HG02943 (cell line): ENCODE results near the gene TPI1.
"Not testable (repeated sequence)": the region's sequence is repeated elsewhere in the genome, so short reads cannot be mapped to it uniquely, and the experiment has no call there.

ENCODE experiments used
- ATAC-seq: cut with Tn5 transposase; IDR thresholded peaks from one replicate; pipeline ENCODE4 v1.9.1; 2021; ENCODE audit warnings: mild to moderate bottlenecking, low read depth, moderate library complexity; ENCODE audit not compliant: unreplicated experiment

The TPI1 gene

DNA sequence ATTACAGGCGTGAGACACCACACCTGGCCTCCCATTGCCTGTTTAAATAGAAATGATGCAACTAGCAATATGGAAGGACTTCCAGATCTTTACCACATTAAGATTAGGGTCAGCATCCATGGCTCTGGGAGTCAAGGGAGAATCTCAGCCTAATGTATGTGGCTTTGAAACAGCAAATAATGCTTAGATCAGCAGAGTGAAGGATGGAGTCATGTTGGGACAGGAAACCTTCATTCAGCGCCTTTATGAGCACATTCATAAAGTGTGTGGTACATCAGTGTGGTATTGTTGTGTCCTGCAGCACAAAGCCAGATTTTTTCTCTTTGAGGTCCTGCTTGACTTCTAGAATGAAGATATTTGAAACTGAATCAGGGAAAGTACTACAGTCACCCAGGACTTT is 21.0 kb downstream of the TPI1 start:
- no peak for ATAC-seq

DNA sequence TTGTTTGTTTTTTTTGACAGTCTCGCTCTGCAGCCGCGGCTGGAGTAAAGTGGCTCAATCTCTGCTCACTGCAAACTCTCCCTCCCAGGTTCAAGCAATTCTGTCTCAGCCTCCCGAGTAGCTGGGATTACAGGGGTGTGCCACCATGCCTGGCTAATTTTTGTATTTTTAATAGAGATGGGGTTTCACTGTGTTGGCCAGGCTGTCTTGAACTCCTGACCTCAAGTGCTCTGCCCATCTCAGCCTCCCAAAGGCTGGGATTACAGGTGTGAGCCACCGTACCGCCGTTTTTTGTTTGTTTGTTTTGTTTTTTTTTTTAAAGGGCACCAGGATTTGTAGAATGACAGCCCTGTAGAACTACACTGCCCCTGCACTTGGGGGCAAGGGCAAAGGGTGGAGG is 21.5 kb downstream of the TPI1 start:
- ATAC-seq, result not testable (repeated sequence)

DNA sequence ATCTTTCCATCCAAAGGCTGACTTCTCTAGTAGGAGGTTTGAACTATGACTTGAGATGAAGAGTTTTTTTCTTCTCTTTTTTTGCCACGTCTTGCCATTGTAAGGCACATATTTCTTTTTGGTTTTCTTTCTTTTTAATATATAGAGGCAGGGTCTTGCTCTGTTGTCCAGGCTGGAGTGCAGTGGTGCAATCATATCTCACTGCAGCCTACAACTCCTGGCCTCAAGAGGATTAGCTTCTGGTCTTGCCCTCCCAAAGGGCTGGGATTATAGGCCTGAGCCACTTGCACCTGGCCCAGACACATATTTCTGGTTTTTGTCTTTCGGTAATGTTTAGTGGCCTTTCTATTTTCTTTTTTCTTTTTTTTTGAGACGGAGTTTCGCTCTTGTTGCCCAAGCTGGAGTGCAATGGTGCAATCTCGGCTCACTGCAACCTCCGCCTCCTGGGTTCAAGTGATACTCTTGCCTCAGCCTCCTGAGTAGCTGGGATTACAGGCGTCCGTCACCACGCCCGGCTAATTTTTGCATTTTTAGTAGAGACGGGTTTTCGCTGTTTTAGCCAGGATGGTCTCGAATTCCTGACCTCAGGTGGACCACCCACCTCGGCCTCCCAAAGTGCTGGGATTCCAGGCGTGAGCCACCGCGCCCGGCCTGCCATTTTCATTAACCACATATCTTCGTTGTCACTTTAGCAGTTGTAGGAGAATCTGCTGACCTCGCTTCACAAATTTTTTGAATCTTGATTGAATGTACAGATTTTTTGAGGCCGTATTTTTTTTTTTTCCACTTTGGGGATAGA is 22.6 kb downstream of the TPI1 start:
- ATAC-seq, result not testable (repeated sequence)

DNA sequence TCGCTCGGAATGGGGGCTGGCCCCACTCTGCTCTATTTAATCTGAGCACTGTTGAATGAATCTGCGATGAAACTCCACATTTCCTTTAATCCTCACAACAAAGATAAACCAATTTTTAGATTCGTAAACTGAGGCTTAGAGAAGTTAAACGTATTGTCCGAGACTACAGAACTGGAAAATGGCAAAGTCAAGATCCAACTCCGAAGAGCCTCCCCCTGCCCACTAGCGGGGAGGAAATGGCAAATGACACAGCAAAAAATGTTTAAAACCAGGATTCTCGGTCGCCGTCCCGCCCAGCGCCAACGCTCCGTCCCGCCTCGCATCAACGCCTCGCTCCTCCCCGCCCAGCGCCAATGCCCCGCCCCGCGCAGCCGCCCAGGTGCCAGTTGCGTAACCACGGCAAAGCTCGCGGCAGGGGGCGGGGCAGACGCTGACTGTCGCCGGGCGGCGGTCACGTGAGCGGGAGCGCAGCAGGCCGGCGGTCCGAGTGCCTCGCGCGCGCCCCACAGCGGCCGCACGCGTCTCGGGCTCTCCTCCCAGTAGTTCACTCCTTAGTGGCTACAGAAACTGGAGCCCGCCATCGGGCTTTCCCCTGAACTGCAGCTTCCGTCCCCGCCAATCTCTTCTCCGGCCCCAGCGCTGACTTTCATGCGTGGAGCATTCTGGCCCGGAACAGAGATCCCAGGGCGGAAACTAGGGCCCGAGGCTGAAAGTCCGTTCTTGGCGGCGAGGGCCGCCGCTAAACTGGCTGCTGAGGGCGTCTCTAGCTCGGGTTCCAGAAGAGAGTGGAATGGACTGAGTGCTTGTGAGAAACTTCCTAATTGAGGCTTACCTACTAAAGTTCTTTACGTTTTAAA is 23.7 kb downstream of the TPI1 start:
- peak; percentile 92 for ATAC-seq

DNA sequence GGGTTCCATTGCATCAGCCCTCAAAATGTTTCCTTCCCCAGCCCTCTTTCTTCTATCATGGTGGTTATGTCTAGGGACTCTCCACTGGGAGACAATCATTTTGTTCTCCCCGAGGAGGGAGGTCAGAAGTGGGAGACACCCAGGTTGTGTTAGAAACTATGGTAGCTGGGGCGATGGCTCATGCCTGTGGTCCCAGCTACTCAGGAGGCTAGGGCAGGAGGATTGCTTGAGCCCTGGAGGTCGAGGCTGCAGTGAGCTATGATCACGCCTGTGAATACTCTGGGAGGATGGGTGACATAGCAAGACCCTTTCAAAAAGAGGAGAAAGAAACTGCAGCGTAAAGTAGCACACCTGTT is 24.3 kb downstream of the TPI1 start:
- ATAC-seq, result no peak

DNA sequence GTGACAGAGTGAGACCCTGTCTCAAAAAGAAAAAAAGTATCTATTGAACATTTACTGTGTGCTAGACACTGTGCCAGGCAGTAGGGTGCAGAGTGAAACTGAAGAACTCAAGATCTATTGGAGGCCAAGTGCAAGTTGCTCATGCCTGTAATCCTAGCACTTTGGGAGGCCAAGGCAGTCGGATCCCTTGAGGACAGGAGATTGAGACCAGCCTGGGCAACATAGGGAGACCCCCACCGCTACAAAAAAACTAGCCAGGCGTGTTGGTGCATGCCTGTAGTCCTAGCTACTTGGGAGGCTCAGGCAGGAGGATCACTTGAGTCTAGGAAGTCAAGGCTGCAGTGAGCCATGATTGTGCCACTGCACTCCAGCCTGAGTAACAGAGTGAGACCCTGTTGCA is 25.4 kb downstream of the TPI1 start:
- ATAC-seq, result not testable (repeated sequence)

DNA sequence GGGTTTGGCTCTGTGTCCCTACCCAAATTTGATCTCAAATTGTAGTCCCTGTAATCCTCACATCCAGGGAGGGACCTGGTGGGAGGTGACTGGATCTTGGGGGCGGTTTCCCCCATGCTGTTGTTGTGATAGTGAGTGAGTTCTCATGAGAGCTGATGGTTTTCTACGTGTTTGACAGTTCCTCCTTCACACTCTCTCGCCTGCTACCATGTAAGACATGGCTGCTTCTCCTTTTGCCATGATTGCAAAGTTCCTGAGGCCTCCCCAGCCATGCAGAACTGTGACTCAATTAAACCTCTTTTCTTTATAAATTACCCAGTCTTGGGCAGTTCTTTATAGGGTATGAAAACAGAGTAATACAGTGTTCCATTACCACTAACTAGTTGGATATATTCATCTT is 27.0 kb downstream of the TPI1 start:
- no peak for ATAC-seq

DNA sequence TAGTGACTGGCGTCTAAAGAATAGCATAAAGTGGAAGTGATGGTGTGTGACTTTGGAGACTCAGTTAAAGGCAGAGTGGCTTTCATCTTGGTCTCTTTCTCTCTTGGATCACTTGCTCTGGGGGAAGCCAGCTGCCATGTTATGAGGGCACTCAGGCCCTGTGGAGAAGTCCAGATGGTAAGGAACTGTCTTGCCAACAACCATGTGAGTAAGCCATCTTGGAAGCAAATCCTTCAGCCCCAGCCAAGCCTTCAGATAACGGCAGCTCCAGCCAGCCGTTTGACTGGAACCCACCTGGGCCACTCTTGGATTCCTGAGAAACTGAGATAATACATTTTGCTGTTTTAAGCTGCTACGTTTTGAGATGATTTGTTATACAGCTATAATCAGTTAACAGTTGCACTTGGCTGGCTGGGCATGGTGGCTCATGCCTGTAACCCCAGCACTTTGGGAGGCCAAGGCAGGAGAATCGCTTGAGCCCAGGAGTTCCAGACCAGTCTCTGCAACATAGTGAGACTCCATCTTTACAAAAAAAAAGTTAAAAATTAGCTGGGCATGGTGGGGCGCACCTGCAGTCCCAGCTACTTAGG is 29.6 kb downstream of the TPI1 start:
- ATAC-seq, result no peak

DNA sequence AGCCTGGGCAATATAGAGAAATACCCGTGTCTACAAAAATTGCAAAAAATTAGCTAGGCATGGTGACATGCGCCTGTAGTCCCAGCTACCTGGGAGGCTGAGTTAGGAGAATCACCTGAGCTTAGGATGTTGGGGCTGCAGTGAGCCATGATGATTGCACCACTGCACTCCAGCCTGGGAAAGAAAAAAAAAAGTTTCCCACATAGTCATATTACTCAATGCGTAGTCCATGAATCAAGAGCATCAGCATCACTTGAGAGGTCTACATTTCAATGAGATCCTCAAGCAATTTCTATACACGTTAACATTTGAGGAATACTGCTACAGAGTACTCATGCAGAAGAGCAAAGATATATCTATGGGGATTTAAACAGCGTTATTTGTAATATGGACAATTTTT is 32.1 kb downstream of the TPI1 start:
- ATAC-seq, result no peak

DNA sequence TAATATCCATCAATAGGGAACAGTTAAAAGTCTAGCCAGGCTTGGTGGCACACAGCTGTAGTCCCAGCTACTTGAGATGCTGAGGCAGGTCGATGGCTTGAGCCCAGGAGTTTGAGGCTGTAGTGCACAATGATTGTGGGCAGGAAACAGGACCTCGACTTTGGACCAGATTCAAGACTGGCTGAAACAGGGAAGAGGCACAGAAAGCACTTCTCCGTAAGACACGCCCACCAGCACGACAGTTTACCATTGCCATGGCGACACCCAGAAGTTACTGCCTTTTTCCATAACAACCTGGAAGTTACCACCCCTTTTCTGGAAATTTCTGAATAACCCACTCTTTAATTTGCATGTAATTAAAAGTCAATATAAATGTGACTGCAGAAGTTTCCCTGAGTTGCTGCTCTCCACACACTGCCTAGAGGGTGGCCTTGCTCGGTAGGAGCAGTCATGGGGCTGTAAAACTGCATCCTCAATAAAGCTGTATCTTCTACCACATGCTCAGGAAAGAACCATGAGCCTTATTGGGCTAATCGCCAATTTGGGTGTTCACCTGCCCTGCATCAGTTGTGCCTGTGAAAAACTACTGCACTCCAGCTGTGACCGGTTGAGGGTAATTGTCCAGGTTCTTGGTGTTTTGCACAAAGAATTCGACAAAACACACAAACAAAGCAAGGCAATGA is 32.6 kb downstream of the TPI1 start:
- ATAC-seq, result no peak

DNA sequence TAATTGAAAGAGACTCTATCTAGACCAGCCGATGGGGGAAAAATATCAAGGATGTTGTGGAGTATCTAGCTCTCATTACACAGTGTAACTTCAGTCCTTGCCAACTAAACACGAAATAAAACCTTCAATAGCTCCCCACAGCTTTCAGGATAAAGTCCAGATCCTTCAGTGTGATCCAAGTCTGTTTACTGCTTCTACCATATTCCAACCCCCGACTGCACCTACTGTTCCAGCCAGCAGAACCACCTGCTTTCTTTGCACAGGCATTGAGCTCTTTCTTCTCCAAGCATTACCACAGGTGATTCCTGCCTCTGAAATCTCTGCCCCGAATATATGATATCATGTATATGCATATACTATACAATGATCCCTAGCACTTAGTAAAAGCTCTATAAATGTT is 35.1 kb downstream of the TPI1 start:
- no peak for ATAC-seq

DNA sequence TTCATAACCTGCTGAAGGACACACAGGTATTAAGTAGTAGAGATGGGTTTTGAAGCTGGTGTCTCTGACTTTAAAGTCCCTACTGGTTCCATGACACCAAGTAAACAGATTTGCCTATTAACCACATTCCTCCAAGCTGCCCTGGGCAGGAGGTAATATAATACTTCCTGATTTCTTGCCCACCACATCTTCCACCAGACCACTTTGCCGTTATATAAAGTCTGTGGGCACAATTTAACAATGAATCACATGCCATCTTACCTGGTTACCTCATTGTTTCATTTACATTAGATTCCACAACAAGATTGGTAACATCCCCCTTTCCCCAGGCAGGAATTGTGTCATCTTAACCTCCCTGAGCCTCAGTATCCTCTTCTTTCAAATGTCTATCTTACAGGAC is 36.4 kb downstream of the TPI1 start:
- ATAC-seq, result no peak

DNA sequence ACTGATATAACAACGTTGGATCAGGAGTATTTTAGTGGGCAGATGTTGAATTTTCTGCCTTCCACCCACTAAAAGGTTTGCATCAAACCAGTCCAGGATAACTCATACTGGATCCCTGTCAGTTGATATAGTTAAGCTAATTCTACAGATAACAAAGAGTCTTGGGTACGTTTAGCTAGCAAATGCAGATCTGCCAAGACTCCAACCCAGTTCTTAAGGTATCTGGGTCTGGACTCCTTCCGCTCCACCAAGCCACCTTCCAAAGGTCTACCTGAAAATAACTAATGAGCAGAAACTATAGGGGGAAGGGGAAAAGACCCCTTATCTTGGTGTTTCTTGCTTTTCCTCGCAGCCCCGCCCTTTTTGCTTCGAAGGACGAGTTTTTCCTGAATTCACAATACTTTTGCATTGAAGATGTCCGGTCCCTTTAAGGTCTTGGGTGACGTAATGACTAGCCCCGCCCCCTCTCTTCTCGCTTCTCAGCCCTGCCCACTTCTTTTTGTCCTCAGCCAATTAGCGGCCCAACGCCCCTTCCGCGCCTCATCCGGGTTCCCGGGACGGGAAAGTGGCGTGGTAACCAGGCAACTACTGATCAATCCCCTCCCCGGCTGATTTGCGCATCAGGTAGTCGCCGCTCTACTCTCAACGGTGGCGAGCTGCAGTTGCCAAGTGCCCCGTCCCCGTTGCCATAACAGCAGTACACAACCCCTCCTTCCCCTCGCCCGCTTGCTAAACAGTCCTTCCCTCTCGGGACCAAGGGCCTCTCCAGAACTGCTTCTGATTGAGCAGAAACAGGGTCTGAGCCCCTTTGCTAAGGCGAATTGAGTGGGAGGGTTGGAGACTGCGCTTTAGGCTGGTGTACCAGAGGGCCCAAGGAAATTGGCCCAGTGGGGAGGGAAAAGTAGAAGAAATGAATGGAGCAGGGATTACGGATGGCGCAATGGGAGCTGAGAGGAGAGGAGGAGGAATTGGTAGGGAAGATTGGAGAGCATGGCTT is 37.2 kb downstream of the TPI1 start, which contains the start of gene LRRC23:
TSS of gene LRRC23 (plus strand) at position 543 of the 997 bp plus-strand sequence. CDS start 812 bp downstream, outside the sequence.
- peak; percentile 81 for ATAC-seq

DNA sequence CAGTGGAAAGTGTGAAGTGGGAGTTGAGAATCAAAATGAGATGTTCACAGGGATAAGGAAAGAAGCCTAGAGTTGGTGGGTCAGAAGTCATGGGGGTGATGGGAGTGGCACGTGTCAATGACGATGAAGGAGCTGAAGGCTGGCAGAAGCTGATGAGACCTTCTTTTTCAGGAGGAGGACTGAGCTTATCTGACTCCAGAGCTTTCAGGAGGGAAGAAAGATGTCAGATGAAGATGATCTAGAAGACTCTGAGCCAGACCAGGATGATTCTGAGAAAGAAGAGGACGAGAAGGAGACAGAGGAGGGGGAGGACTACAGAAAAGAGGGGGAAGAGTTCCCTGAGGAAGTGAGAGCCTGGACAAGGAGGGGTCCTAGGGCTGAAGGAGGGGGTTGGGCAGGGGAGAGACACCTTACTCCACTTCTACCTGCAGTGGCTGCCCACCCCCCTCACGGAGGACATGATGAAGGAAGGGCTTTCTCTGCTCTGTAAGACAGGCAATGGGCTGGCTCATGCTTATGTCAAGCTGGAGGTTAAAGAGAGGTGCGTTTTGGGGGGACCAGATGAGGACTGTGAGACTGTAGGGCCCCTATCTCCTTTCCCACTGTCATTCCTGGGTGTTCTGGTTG is 38.2 kb downstream of the TPI1 start:
- ATAC-seq, result no peak

DNA sequence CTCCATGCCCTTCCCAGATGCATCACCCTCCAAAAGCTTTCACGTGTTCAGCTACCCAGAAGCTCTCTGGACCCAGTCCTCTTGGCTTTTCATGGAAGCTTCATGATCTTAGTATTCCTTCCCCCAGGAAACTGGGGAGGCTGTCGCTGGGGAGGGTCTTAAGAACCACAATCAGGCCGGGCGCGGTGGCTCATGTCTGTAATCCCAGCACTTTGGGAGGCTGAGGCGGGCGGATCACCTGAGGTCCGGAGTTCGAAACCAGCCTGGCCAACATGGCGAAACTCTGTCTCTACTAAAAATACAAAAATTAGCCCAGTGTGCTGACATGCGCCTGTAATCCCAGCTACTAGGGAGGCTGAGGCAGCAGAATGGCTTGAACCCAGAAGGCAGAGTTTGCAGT is 40.8 kb downstream of the TPI1 start:
- ATAC-seq, result not testable (repeated sequence)

DNA sequence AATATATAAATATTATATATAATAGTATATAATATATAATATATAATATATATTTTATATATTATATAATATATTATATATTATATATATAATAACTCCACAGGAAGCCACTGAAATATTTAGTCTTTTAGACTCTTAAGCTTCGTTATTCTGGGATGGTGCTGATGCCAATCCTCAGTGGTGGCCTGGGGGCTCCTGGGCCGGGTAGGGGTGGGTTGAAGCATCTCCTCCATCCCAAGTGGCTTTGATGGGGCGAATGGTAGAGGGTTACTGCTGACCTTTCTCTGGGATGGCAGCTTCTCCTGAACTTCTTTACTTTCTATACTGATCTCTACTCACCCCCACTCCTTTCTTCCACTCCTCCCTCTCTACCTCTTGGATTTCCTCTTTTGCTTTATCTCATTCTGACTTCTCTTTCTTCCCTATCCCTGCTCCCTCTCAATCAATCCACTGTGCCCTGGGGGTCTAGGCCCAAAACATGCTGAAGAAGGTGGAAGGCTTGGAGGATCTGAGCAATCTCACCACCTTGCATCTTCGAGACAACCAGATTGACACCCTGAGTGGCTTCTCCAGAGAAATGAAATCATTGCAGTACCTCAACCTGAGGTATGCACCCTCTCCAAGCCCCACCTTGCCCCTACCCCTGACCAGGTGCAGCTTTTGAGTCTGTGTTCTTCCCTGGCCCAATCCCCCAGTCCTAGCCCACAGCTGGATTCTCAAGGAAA is 42.3 kb downstream of the TPI1 start:
- ATAC-seq, result no peak

DNA sequence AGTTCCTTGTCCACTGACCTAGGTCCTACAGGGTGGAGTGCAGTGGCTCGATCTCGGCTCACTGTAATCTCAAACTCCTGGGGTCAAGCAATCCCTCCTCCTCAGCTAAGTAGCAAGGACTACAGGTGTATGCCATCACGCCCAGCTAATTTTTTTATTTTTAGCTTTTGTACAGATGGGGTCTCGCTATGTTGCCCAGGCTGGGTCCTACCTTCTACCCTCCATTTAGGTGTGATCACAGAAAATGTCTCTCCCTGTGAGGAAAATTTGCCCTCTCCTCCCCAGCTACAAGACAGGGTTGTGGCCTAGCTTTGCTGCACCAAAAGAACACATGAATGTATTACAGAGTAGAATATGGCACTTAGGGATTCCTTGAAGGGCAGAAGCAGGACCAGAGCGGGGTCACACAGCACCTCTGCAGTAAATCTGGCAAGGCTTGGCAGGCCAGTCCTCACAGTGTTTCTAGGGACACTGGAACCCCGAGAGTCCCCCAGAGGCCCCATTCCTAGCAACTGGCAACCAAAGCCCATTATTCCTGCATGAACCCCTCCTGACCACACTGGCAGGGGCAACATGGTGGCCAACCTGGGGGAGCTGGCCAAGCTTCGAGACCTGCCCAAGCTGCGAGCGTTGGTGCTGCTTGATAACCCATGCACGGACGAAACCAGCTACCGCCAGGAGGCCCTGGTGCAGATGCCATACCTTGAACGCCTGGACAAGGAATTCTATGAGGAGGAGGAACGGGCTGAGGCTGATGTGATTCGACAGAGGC is 45.0 kb downstream of the TPI1 start:
- ATAC-seq, result no peak
